Measurements from ENCODE around the gene IER3IP1.
A peak's percentile ranks its signal among the peaks of the same experiment; 100 is the strongest.
"Not testable (repeated sequence)": the region's sequence is repeated elsewhere in the genome, so short reads cannot be mapped to it uniquely, and the experiment has no call there.

The IER3IP1 gene, protein sequence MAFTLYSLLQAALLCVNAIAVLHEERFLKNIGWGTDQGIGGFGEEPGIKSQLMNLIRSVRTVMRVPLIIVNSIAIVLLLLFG

DNA sequence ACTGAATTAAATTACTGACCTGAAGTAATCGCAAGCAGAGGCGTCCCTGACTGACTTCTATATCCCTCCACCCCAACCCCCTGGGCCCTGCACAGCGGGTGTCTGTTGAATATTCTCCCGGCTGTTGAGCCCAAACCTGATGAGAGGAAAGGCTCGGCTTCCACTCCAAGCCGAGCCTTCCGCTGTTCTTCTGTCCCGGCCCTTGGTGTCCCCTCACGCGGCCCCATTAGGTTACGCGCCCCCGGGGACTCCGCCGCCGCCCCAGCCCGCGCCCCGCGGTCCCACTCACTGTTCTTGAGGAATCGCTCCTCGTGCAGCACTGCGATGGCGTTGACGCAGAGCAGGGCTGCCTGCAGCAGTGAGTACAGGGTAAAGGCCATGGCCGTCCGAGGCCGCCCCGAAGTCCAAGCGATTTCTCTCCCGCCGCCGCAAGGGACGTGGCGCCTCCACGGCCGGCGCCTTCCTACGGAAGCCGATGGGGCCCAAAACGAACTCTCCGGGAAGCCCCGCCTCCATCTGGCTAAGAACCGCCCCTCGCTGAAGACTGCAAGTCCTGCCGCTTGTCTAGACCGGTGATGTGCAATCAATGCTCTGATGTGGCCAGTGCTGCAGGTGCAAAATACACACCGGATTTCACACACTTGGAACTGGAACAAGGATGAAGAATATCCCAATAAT is at the start of gene IER3IP1:
TSS of gene IER3IP1 (minus strand) at position 467 of the 678 bp plus-strand sequence. CDS start at position 380, 87 bp downstream.
- FAIRE-seq (no peak), DNase-seq (ENCODE audit: low spot score) (peak; percentile 85)

DNA sequence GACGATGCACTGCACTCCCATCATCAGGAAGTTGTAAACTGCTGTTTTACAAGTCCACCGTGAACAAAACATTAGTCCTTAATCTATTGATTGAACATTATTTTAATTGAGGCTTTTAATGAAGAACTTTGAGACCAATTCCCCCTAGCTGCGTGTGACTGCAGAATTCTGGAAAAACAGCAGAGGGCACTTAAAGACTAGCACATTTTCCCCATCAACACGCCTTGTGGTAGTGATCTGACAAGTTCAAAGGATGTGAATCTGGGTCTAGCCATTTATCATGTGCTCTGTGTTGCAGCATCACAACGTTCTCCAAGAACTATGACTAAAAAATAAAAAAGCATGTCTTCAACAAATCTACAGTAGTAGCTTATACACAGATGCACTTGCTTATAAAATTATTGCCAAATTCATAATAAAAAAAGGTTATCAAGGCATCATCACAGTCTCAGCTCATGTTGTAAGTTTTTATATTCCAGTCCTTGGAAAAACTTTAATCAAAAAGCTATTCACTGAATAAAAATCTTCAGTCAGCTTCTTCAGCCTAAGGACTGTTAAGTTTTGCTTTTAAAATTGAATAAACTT is 39.5 kb upstream of the IER3IP1 start:
- DNase-seq (ENCODE audit: low spot score) (peak; percentile 44), FAIRE-seq (no peak)

DNA sequence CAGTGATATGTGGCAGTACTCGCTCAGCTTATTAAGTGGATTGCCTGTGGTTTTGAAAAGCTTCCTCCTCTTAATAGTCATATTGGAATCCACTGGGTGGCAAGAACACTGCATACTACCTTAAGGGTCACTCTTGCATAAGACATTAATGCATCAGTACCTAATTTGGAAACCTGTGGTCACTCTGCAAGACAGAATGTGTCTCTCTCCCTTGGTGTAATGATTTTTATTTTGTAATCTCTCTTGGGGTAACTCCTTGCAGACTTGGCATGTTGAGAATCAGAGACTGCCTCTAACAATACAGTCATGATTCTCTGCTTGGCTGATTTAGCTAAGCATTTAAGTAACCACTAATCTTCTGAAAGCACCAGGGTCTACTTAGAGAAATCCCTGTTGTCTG is 33.0 kb upstream of the IER3IP1 start:
- FAIRE-seq (no peak), DNase-seq (ENCODE audit: low spot score) (no peak)

DNA sequence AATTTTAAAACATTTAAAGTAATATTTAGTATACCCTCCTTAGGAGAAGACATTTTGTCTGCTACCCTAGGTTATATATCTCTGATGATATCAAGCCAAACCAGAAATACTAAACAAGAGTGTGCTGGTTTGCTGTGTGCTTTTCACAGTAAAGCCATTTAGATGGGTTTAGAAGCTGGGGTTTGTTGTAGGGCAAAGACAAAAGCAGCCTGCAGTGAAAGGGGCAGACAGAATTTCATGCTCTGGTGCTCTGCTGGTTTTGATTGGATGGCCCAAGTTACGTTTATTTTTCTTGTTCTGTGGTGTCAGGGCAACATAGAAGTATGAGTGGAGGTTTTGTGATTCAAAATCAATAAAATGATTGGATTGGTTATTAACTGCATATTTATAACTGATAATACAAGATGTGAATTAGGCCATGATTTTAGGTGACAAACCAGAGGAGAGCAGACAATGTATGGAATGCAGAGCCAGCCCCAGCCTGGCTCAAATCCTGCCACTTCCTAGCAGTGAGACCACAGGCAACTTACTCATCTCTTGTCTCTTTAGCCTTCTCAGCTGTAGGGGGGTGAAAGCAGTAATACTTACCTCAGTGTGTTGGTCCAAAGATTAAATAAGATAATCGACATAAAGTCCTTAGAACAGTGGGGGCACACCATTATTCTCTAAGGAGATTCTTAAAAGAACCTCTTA is 30.9 kb upstream of the IER3IP1 start:
- DNase-seq (ENCODE audit: low spot score) (no peak), FAIRE-seq (no peak)

DNA sequence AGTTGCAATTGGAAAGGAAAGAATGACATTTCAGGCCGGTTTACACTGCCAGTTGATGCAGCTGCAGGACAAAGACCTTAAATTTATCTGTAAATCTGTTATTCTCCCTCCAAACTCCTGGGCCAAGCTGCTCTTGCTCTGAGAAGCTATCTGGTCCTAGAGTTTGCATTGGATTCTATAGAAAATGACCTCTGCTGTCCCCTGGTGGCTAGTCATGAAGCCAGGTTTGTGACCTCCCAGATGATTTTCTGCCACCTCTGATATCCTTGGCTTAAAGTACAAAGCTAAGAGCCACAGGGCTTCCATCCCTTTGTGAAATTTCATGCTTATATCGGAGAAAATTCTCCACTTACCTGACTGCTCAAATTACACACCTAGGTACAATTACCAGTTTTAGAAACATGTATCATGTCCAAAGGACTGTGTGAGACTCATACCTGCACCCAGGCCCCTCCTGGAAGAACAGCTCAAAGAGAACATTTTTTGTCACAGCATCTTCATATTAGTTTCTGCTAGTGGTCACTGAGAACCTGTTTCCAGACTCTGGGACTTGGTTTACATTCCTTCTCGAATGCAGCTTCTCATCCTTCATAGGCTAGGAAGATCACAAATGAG is 28.9 kb upstream of the IER3IP1 start:
- FAIRE-seq (no peak), DNase-seq (ENCODE audit: low spot score) (peak; percentile 28)

DNA sequence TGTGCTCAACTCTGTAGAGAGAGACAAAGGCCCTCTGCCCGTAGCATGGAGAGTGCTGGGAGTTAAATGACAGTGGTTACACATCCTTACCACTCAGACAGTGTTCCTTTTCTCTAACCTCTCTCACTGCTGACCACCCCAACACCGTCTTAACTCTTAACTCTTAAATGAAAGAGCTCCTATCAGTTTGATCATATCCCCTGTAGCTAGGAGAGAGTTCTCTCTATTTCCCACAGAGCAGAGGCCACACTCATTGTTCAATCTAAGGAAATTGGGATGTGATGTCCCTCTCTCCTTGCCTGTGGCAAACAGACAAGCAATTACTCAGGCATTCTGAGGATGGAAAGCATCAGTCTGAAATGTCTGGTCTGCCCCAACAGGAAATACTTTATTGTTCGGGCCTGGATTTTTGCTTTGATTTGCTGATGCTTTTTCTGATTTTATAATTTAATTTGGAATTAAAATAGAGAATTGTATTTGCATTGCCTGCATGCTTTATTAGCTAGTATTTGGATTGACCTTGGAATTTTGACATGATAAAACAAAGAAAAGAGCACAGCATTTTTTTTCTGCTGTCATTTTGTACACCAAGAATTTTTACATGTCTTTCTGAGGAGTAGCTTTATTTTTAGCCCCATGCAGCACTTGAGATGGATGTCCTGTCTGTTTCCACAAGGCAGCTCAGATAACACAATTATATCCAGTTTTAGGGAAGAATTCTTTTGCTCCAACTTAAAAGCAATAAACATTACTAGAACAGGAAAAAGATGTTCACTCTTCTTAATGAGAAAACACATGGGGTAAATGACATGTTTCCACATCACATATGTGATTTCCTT is 27.7 kb upstream of the IER3IP1 start:
- FAIRE-seq (no peak), DNase-seq (ENCODE audit: low spot score) (no peak)

DNA sequence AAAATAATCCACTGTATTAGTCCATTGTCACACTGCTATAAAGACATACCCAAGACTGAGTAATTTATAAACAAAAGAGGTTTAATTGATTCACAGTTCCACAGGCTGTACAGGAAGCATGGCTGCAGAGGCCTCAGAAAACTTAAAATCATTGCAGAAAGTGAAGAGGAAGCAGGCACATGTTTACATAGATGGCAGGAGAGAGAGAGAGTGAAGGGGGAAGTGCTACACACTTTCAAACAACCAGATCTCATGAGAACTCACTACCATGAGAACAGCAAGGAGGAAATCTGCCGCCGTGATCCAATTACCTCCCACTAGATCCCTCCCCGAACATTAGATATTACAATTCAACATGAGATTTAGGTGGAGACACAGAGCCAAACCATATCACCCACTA is 19.8 kb upstream of the IER3IP1 start:
- DNase-seq (ENCODE audit: low spot score); FAIRE-seq: not testable (repeated sequence)

DNA sequence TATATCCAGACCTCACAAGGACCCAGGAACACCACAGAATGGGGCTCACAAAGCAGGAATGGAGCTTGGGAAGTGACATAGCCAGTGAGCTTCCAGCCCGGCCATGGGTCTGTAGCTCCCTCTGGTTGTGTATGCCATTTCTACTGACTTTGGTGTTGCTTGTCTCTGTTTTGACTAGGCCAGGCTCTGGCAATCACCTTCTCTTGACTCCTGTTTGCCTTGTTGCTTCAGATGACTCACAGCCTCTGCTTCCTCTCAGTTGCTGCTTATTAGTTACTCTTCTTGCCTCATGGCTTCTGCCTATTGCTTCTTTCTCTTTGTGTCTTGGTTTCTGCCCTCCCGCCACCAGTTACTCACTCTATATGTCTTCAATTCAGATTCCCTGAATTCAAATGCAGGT is 15.8 kb upstream of the IER3IP1 start:
- DNase-seq (ENCODE audit: low spot score) (no peak), FAIRE-seq (no peak)

DNA sequence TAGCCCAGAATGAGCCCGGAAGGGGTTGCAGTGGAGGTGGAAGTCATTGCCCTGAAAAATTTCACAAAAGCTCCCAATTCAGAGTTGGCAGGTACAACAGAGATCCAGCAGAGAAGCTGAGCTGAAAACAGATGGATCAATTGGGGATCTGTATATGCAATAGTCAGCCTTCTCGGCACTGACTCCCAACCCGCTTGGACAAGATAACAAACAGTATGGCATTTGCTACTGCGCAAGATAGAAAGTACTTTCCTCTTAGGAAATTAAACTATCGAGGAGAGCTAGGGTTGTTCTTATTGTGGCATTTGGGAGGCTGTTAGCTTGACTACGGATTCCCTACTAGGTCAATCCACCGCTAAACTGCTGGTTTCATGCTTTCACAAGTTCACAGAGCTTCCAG is 11.6 kb upstream of the IER3IP1 start:
- DNase-seq (ENCODE audit: low spot score): no peak
- no peak for FAIRE-seq

DNA sequence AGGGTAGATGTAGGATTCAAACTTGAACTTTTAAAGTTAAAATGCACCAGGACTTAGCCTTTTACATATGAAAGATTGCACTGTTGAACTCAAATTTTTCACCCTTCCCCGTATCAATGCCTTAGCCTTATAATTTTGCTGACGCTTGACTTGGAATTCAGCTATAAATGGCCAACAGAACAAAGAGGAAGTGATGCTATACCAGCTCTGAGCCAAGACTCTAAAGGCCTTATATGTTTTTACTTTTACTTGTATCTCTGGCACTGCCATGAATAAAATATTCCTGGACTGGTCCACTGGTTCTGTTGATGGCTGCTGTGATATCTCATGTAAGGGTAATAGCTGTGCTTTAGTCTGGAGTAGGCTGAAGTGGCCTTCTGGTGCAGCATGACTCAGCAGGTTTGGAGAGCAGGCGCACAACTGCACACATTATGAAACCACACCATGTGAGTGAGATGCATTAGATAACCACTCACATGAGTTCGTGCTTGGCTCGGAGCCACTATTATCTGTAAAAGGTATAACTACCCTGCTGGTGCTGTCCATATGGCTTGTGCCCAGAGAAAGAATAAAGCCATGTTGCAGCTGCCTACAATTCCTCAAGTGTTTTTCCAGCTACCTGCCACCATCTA is 8.4 kb upstream of the IER3IP1 start:
- FAIRE-seq (no peak), DNase-seq (ENCODE audit: low spot score) (peak; percentile 8)

DNA sequence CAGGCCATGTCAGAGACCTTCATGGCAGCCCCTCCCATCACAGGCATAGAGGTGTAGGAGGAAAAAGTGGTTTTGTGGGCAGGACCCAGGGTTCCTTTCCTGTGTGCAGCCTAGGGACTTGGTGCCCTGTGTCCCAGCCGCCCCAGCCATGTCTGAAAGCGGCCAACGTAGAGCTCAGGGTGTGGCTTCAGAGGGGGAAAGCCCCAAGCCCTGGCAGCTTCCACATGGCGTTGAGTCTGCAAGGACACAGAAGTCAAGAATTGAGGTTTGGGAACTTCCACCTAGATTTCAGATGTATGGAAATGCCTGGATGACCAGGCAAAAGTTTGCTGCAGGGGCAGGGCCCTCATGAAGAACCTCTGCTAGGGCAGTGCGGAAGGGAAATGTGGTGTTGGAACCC is 6.0 kb upstream of the IER3IP1 start:
- FAIRE-seq; DNase-seq (ENCODE audit: low spot score): not testable (repeated sequence)

DNA sequence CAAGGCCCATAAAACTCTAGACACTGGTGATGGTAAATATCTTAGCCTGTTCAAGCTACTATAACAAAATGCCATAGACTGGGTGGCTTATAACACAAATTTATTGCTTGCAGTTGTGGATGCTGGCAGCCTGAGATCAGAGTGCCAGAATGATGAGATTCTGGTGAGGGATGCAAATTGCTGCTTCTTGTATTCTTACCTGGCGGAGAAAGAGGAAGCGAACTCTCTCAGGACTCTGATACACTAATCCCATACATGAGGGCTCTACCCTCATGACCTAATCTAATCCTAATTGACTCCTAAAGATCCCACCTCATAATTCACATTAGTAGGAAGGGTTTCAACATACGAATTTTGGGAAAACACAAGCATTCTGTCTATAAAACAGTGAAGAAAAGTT is 4.6 kb upstream of the IER3IP1 start:
- DNase-seq (ENCODE audit: low spot score) (no peak), FAIRE-seq (no peak)

DNA sequence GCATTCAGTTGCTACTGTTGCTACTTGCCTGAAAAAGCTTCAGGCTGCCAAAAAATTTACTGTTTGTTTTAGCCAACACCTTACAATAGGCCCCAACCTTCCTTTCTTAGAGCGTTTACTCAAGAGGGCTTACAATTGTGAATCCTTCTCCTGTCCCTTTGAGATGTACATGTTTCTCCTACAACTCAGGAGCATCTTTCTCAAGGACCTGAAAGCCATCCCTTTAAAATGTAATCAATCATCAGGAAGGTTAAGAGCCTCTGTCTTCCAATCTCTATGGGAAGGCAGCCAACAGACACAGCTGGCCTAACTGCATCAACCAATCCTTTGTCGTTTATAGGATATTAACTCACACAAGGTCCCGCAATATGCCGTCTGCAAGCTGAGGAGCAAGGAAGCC is 3.4 kb upstream of the IER3IP1 start:
- no peak for DNase-seq (ENCODE audit: low spot score)
- FAIRE-seq: no peak

DNA sequence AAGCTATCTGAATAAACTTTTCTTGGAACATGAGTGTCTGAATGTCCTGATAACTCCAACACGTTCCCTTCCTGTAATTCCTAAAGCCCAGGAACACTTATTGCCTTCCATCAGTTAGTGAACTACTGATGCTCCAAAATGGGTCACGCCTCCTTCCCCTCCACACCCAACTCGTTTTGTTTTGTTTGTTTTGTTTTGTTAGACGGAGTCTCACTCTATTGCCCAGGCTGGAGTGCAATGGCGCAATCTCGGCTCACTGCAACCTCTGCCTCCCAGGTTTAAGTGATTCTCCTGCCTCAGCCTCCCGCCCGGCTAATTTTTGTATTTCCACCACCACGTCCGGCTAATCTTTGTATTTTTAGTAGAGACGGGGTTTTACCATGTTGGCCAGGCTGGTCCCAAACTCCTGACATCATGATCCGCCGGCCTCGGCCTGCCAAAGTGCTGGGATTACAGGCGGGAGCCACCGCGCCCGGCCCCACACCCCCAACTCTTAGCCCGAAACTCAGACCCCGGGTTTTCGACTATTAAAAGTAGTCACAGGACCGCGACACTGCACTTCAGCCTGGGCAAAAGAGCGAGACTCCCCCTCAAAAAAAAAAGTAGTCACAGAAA is 774 bp downstream of the IER3IP1 start:
- no peak for FAIRE-seq
- DNase-seq (ENCODE audit: low spot score): no peak

DNA sequence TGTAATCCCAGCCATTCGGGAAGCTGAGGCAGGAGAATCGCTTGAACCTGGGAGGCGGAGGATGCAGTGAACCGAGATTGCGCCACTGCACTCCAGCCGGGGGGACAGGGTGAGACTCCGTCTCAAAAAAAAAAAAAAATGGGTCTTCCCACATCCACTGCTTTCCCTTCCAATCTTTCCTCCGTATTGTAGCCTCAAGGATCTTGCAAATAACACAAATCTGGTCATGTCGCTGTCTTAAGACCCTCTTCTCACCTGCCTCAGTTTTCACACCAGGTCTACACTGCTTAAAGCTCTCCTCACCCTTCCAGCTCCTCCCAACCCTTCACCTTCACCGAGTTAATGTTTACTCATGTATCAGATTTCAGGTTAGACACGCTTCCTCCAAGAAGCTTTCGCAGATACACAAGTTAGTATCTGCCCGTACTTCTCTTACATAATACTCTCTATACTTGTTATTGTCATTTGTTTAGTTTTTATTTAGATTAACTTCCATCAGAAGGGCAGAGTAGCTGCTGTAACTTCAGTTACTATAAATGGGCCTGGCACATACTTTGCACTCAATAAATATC is 1.5 kb downstream of the IER3IP1 start:
- DNase-seq (ENCODE audit: low spot score): no peak
- FAIRE-seq: no peak

DNA sequence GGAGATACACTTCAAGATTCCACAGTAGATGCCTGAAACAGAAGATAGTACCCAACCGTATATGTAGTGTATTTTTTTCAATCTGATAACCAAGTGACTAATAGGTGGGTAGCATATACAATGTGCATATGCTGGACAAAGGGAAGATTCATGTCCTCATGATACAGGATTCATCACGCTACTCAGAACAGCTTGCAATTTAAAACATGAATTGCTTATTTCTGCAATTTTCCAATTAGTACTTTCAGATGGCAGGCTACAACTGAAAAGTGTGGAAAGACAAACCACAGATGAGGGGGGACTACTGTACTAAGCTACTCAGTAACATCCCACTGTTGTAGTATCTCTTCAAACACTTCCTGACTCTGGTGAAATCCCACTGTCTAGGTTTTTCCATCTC is 3.7 kb downstream of the IER3IP1 start:
- DNase-seq (ENCODE audit: low spot score): no peak
- FAIRE-seq: no peak

DNA sequence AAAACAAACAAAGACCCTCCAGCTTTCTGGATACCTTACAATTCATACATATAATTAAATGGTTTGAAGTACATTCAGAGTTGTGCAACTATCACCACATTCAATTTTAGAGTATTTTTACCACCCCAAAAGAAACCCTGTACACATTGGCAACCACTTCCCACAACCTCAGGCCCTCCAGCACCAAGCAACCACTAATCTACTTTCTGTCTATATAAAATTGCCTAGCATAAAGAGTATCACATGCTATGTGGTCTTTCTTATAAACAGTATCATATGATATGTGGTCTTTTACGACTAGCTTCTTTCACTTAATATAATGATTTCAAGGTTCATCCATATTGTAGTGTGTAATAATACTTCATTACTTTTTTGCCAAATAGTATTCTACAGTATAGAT is 7.3 kb downstream of the IER3IP1 start:
- no peak for DNase-seq (ENCODE audit: low spot score)
- FAIRE-seq: no peak

DNA sequence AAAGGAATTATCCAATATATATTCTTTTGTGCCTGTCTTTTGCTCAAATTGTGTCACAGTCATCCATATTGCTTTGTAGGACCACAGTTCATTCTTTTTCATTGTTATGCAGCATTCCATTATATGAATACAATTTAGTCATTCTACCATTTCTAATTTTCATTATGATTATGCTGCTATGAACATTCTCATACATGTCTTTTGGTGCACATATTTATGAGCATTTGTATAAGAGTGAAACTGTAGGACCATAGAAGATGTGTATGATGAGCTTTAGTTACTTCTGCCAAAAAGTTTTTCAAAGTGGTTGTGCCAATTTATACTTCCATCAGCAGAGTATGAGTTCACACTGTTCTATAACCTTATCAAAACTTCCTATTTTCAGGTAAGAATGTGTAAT is 7.7 kb downstream of the IER3IP1 start:
- no peak for FAIRE-seq

DNA sequence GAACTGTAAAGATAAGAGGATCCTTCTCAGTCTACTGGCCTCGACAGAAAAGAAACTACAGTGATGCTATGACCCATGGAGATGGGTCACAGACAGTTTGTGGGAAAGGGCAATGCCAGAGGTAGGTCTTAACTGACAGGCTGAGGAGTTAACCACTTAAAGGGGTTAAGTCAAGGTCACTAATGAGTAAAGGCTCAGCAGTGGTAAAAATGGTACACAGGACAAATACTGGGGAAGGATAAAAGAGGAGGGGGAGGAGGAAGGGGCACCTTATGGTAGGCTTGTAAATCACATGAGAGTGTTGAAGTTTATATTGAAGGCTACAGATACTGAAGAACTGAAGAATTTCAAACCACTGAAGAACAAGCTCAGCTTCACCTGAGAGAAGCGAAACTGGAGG is 9.9 kb downstream of the IER3IP1 start:
- no peak for FAIRE-seq
- DNase-seq (ENCODE audit: low spot score): no peak

More for the DNA sequence above, 7.7 kb downstream of the IER3IP1 start:
- DNase-seq (ENCODE audit: low spot score): no peak

DNA sequence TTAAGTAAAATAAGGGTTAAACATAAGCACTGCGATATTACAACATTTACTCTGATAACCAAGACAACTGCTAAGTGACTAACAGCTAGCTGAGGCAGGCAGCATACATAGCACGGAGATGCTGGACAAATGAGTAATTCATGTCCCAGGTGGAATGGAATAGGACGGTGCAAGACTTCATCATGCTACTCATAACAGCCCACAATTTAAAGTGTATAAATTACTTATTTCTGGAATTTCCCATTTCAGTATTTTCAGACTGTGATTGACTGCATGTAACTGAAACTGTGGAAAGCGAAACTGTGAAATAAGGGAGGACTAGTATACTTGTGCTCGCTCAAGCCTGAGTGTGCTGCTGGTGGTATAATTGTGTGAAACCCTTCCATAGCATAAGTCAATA is 12.9 kb downstream of the IER3IP1 start:
- DNase-seq (ENCODE audit: low spot score) (no peak), FAIRE-seq (no peak)

Measured in urothelium cell line (cell line).